ENCODE data around the gene IQGAP1.

IQGAP1 gene

DNA sequence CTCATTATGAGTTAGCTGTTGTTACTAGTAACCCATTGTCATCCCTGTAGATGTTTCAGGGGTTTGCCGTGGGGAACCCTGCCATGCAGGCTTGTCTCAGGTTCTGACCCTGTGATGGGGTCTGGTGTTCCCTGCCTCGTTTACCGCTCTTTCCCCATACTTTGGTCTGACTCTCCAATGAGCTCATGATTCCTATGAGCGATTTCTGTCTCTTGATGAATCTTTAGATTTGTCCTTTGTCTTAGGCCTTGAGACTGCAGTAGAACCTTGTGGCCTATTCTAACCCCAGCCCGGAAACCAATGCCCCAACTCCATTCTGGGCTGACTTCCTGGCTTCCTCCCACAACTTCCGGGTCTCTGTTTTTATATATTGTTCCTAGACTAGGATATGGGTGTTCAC is 11.3 kb upstream of the IQGAP1 start:
- TF ChIP-seq, protein P1, sequence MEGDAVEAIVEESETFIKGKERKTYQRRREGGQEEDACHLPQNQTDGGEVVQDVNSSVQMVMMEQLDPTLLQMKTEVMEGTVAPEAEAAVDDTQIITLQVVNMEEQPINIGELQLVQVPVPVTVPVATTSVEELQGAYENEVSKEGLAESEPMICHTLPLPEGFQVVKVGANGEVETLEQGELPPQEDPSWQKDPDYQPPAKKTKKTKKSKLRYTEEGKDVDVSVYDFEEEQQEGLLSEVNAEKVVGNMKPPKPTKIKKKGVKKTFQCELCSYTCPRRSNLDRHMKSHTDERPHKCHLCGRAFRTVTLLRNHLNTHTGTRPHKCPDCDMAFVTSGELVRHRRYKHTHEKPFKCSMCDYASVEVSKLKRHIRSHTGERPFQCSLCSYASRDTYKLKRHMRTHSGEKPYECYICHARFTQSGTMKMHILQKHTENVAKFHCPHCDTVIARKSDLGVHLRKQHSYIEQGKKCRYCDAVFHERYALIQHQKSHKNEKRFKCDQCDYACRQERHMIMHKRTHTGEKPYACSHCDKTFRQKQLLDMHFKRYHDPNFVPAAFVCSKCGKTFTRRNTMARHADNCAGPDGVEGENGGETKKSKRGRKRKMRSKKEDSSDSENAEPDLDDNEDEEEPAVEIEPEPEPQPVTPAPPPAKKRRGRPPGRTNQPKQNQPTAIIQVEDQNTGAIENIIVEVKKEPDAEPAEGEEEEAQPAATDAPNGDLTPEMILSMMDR (IDR thresholded peaks at IDR 0.05; ENCODE audit: extremely low read depth, missing control alignments) = no peak
- peak; percentile 24 for DNase-seq (ENCODE audit: low spot score)

DNA sequence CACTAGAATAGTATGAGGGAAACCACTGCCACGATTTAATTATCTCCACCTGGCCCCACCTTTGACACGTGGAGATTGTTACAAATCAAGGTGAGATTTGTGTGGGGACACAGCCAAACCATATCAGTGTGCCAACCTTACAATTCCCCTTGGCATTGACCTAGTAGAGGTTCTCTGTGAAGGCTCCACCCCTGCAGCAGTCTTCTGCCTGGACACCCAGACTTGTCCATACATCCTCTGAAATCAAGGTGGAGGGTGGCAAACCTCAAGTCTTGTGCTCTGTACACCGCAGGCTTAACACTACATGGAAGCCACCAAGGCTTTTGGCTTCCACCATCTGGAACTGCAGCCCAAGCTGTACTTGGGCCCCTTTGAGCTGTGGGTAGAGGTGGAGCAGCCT is 8.8 kb upstream of the IQGAP1 start:
- TF ChIP-seq, protein P1 (IDR thresholded peaks at IDR 0.05; ENCODE audit: extremely low read depth, missing control alignments) = no peak
- DNase-seq (ENCODE audit: low spot score) = no peak

DNA sequence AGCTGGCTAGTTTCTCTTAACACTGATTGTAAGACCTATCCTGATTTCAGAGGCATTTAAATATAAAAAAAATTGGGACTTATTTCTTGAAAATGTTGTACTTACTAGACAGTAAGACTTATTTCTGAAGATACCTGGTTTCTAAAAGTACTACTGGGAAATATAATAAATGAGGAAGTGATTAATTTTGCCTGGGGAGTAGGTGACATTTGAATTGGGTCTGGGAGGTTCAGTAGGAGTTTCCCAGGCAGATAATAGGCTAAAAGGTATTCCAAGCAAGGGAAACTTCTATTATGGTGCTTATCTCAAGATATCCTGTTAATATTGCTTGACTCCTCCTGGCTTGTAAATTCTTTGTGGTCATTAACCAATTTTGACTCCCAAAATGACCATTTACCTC is 6.5 kb upstream of the IQGAP1 start:
- no peak for DNase-seq (ENCODE audit: low spot score)
- TF ChIP-seq, protein P1 (IDR thresholded peaks at IDR 0.05; ENCODE audit: extremely low read depth, missing control alignments) = no peak

DNA sequence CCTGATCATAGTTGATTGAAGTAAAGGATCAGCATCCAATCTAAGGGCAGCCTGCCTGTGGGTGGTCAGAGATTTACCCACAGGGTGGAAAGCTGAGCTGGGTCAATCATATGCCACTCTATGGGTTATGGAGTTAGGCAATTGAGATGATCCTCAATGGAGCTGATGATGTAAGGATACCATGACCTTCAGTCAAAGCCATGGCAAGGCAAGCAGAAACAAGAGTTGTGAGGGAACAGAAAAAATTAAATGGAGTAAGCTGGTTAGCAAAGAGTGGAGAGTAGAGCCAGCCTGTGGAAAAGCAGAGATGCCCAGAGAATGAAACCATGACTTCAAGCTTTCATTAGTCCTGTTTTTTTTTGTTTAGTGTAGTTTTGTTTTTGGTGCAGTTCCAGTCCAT is 5.7 kb upstream of the IQGAP1 start:
- no peak for DNase-seq (ENCODE audit: low spot score)
- TF ChIP-seq, protein P1 (IDR thresholded peaks at IDR 0.05; ENCODE audit: extremely low read depth, missing control alignments) = no peak

DNA sequence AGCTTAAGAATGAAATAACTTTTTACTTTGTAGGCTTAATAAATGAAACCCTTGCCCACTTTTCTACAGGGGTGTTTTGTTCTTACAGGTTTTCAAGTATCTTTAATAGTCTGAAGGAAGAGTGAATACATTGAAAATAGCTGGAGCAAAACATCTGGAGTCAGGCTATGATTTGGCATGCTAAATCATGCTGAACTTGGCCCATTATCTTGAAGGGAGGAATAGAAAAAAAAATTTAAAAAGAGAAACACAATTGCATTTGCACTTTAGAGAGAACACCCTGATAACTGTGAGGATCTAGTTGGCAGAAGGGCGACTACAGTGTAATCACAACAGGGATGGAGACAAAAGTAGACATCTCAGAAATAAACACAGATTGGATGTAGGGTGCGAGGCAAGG is 1.8 kb upstream of the IQGAP1 start:
- no peak for DNase-seq (ENCODE audit: low spot score)
- TF ChIP-seq, protein P1 (IDR thresholded peaks at IDR 0.05; ENCODE audit: extremely low read depth, missing control alignments) = no peak

DNA sequence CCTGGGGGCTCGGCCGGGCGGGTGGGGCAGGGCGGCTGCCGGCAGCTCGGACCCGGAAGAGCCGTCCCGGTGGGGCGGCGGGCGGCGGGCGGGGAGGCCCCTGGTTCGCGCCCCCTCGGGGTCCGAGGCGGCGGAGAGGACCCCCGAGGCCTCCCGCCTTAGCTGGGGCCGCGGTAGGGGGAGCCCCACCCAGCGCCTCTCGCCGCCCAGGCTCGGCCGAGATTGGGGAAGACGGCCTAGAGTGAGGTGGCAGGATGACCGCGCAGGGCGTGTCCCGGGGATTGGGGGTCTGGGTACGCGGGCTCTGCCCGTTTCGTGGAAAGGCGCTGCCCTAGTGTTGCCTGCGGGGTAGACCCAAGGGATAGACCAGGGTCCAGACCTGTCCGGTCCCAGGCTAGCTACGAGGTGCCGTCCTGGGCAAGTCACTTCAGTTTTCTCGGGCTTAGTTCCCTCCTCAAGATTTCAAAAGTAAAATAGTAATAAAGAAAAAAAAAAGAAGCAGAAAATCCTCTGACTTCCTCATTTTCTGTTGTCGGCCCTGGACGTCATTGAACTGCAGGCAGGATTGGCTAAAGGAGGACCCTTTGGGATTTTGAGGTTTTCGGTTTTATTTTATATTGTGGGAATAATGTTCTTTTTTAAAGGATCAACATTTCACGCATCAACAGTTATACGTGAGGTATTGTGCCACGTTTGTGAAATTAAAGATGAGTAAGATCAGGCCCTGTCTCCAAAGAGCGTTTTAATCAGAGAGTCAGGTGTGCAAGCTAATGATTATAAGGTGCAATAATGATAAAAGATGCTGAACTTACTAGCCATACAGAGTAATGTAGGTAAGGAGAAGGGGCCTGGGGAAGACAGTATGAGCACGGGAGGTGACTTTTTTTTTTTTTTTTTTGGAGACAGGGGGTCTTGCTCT is 679 bp downstream of the IQGAP1 start:
- TF ChIP-seq, protein P1 (IDR thresholded peaks at IDR 0.05; ENCODE audit: extremely low read depth, missing control alignments) = peak; percentile 1
- peak; percentile 66 for DNase-seq (ENCODE audit: low spot score)

DNA sequence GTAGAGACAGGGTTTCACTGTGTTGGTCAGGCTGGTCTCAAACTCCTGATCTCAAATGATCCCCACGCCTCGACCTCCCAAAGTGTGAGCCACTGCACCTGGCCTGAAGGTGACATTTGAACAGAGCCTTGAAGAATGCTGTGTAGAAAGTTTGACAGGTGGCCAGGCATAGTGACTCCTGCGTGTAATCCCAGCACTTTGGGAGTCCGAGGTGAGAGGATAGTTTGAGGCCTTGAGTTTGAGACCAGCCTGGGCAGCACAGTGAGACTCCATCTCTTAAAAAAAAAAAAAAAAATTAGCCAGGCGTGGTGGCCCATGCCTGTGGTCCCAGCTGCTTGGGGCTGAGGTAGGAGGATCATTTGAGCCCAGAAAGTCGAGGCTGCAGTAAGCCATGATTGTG is 1.5 kb downstream of the IQGAP1 start:
- TF ChIP-seq, protein P1 (IDR thresholded peaks at IDR 0.05; ENCODE audit: extremely low read depth, missing control alignments) = no peak
- no peak for DNase-seq (ENCODE audit: low spot score)
